HFFc6 (cell line): Measurements from ENCODE around the gene SLC8A1. TPM values are rescaled to one million over a fixed set of nuclear protein-coding genes. Genes with fewer than 3 reads are reported as not detected.

Experiments used
- DNase-seq: peaks from one replicate; pipeline ENCODE4 v3.0.0-alpha.2; 2018
- H3K27ac Mint-ChIP-seq: 2 replicates; pipeline ENCODE4 v1.8.0; 2020; ENCODE audit warnings: mild to moderate bottlenecking, mixed read lengths
- H3K27me3 Mint-ChIP-seq: 2 replicates; pipeline ENCODE4 v1.8.0; 2021; ENCODE audit warnings: mild to moderate bottlenecking, moderate library complexity, mixed read lengths; ENCODE audit not compliant: insufficient read depth
- H3K36me3 Mint-ChIP-seq: 2 replicates; pipeline ENCODE4 v1.8.0; 2021; ENCODE audit warnings: low read depth, mixed read lengths
- H3K4me1 Mint-ChIP-seq: 2 replicates; pipeline ENCODE4 v1.8.0; 2020; ENCODE audit warnings: low read depth, mixed read lengths
- H3K4me3 Mint-ChIP-seq: 2 replicates; pipeline ENCODE4 v1.8.0; 2020; ENCODE audit warnings: mild to moderate bottlenecking, moderate library complexity, mixed read lengths
- H3K9me3 Mint-ChIP-seq: 2 replicates; pipeline ENCODE4 v1.8.0; 2020; ENCODE audit warnings: mild to moderate bottlenecking, mixed read lengths
- total RNA-seq, 6 experiments: library from RNA; stranded (reverse); fragmentation: NEBNext Ultra II Directional; extraction: Animal tissue kit (Norgen Biotek cat#: 25700); gene quantifications; 2 replicates in 1 of 6; 3 replicates in 5 of 6; pipeline ENCODE4 v1.2.3, GENCODE V29; 2021
- TF ChIP-seq, protein P1 (sequence below): fragments of 200-600 bp; sonication (generic); IDR thresholded peaks from 2 replicates; pipeline ENCODE4 v1.5.0; 2021; ENCODE audit warnings: antibody characterized with exemption, mild to moderate bottlenecking

Gene SLC8A1
- total RNA-seq, 6 experiments from 2014 or later, result 71.5 to 96.9 (median 92.2) TPM

DNA sequence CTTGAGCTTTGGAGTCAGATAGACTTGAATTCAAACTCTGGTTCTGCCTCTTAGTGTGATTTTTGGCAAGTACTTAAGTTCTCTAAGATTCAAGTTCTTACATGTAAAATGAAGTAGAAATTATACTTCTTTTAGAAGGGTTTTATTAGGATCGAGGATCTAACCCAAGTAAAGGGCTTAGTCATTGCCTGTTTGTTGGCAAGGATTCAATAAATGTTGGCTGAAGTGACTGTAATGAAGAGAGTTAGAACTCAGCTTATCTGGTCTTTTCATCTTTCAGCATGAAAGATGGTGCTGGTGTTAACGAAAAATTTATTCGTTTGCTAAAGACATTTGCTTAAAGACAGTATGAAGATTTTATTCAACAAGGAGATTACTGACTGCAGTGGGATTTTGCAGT is 356.9 kb downstream of the SLC8A1 start:
- TF ChIP-seq, protein P1, sequence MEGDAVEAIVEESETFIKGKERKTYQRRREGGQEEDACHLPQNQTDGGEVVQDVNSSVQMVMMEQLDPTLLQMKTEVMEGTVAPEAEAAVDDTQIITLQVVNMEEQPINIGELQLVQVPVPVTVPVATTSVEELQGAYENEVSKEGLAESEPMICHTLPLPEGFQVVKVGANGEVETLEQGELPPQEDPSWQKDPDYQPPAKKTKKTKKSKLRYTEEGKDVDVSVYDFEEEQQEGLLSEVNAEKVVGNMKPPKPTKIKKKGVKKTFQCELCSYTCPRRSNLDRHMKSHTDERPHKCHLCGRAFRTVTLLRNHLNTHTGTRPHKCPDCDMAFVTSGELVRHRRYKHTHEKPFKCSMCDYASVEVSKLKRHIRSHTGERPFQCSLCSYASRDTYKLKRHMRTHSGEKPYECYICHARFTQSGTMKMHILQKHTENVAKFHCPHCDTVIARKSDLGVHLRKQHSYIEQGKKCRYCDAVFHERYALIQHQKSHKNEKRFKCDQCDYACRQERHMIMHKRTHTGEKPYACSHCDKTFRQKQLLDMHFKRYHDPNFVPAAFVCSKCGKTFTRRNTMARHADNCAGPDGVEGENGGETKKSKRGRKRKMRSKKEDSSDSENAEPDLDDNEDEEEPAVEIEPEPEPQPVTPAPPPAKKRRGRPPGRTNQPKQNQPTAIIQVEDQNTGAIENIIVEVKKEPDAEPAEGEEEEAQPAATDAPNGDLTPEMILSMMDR, result no peak
- peak overlapping the region; percentile 23 for H3K4me3 Mint-ChIP-seq
- H3K4me1 Mint-ChIP-seq, result peaks cover 81% of the 10 kb centered on the region

DNA sequence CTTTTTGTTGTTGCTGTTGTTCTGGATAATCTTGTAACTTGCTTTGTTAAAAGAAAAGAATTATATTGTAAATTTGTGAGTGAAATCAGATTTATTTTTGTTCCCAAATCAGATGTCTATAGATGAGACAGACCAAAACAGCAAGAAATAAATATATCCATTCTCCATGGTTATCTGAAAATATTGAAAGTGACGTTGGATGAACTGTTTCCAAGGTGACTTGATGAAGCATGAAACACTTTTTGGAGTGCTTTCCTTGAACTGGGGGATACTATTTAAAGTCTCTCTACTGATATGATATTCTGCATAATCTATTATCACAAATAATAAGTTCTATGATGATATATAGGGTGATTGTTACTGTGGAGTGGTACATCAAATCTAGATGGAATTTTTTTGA is 357.4 kb downstream of the SLC8A1 start:
- Mint-ChIP-seq H3K36me3 (peaks cover 5% of the 10 kb centered on the region), H3K4me3 (peak overlapping the region; percentile 11), H3K9me3 (no peaks in the 10 kb centered on the region), H3K4me1 (peaks cover 76% of the 10 kb centered on the region), H3K27me3 (no peaks in the 10 kb centered on the region), H3K27ac (peak overlapping the region; percentile 92)
- no peak for DNase-seq
- TF ChIP-seq, protein P1, result no peak

More for the DNA sequence above, 356.9 kb downstream of the SLC8A1 start:
- H3K9me3 Mint-ChIP-seq, result no peaks in the 10 kb centered on the region
- peaks cover 9% of the 10 kb centered on the region for H3K36me3 Mint-ChIP-seq
- peak; percentile 86 for DNase-seq
- peak overlapping the region; percentile 92 for H3K27ac Mint-ChIP-seq
- no peaks in the 10 kb centered on the region for H3K27me3 Mint-ChIP-seq

DNA sequence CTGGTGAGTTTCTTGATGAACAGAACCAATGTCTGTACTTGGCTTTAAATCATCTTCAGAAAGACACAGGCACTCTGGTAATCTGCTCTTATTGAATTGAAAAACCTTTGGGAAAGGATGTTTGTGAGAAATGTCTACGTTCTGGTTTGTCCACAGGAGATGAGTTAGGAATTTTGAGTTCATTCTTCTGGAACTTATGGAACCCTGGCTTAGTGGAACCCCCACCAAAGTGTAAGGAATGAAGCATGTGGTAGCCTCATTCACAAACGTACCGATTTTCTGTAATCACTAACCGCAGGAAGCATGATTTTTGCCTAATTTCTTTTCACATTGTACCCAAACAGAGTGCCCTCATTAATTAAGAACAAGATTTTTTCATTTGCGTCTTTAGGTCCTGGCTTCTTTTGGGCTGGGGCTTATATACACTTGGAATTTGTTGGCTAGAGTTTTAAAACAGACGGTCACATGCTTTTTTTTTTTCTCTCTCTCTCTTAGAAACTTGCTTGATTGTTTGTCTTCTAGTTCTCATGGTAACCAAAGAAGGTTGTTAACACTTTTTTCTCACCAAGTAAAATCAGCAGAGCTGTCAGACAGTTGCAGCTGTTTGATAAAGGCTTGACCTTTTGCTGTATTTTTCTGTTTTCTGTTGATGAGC is 358.7 kb downstream of the SLC8A1 start:
- H3K4me3 Mint-ChIP-seq, result peak overlapping the region; percentile 10; the same call in 1 of the 2 replicates

DNA sequence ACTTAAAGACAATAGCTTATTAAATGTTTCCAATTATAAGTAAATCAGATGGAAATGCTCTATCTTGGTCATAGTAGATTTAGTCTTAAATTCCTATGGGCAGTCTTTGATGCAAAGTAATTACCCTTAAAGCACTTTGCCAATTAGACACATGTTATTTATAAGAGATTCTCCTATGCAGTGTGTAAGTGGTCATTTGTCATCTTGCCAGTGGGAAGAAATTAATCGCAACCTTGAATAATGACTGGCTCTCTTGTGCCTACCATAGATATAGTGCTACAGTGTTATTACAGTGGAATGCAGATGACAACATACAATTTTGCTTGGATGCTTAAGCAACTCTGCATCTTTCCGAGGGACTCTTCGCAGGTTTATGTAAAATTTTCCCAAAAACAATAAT is 361.8 kb downstream of the SLC8A1 start:
- Mint-ChIP-seq H3K27ac (no peak overlapping the region), H3K27me3 (no peaks in the 10 kb centered on the region), H3K4me3 (no peak overlapping the region), H3K36me3 (peaks cover 7% of the 10 kb centered on the region; the same call in 1 of the 2 replicates), H3K4me1 (peaks cover 67% of the 10 kb centered on the region), H3K9me3 (no peaks in the 10 kb centered on the region)
- TF ChIP-seq, protein P1, result no peak
- DNase-seq, result no peak

More for the DNA sequence above, 358.7 kb downstream of the SLC8A1 start:
- Mint-ChIP-seq H3K27me3 (no peaks in the 10 kb centered on the region), H3K36me3 (peaks cover 5% of the 10 kb centered on the region), H3K27ac (peak overlapping the region; percentile 92), H3K4me1 (peaks cover 74% of the 10 kb centered on the region), H3K9me3 (no peaks in the 10 kb centered on the region)
- TF ChIP-seq, protein P1, result no peak
- peak; percentile 42 for DNase-seq

DNA sequence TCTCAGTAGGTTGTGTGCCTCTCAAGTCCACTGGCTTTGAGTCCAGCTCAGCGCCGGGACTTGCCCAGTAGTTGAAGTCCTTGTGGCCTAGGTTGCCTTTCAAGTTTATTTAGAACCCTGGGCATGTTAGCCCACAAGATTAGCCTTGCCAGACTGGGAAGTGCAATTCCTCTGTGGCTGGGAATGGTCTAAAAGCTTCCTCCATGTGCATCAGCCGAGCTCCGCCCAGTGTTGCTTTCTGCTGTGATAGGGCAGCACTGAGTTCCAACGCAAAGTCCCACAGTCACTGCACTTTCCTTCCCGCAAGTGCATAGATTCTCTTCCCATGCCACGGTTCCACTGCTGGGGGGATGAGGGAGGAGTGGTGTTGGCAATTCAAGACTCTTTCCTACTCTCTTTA is 364.0 kb downstream of the SLC8A1 start:
- H3K9me3 Mint-ChIP-seq, result no peaks in the 10 kb centered on the region
- no peaks in the 10 kb centered on the region for H3K27me3 Mint-ChIP-seq
- H3K4me1 Mint-ChIP-seq, result peaks cover 50% of the 10 kb centered on the region
- no peak overlapping the region for H3K27ac Mint-ChIP-seq
- H3K36me3 Mint-ChIP-seq, result peaks cover 14% of the 10 kb centered on the region
- no peak for DNase-seq
- H3K4me3 Mint-ChIP-seq, result no peak overlapping the region
- TF ChIP-seq, protein P1, result no peak
